ENCODE measurements around the gene IFNG. TPM values are rescaled to one million over a fixed set of nuclear protein-coding genes. Genes with fewer than 3 reads are reported as not detected.

The IFNG gene
- total RNA-seq, 1 donor from 2014 or later, result not detected

DNA sequence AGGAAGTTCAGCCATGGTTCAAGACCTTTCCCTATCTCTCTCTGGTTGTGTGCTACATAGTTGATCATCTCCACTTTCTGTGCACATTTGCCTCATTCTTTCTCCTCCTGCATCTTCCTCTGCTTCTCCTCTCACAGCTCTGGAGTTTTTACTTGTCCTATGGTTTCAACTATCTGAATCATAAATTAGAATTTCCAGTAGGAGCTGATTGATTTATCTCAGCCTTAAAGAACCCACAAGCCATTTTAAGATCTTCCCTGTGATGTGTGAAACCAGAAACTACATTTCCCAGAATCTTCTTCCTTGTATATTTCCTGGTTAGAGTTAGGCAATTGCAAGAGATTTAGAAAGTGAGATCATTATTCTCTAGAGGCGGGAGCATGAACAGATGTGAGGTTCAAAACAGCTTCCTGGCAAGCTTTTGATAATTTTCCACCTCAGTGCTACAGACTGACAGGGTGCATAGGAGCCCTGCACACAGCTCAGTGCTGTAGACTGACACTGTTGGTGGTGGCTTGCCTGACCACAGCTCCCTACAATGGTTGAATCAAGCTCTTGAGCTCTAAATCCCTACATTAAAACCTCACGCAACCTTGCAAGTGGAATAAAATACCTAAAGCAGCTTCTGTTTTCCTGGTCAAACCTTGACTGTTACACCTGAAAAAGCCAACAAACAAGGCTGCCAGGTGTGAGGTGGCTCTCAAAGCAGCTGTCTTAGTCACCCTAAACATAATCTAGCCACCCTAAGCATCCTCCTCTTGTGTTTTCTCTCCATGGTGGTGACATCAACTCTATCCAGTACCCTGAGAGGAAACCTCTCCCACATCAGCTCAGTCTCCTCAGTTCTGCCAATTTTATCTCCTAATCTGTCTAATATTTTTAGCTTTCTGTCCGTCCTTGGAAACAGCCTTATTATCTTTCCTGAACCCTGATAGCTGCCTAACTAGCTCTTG is 21.5 kb upstream of the IFNG start:
- no peaks in the 10 kb centered on the region for H3K27me3 Mint-ChIP-seq (ENCODE audit: low read depth)
- DNase-seq (ENCODE audit: low spot score in 2 of 2, unreplicated experiment in 2 of 2), result no peak
- H3K4me3 Mint-ChIP-seq, result no peak overlapping the region
- no peaks in the 10 kb centered on the region for H3K36me3 Mint-ChIP-seq
- TF ChIP-seq, protein P1, sequence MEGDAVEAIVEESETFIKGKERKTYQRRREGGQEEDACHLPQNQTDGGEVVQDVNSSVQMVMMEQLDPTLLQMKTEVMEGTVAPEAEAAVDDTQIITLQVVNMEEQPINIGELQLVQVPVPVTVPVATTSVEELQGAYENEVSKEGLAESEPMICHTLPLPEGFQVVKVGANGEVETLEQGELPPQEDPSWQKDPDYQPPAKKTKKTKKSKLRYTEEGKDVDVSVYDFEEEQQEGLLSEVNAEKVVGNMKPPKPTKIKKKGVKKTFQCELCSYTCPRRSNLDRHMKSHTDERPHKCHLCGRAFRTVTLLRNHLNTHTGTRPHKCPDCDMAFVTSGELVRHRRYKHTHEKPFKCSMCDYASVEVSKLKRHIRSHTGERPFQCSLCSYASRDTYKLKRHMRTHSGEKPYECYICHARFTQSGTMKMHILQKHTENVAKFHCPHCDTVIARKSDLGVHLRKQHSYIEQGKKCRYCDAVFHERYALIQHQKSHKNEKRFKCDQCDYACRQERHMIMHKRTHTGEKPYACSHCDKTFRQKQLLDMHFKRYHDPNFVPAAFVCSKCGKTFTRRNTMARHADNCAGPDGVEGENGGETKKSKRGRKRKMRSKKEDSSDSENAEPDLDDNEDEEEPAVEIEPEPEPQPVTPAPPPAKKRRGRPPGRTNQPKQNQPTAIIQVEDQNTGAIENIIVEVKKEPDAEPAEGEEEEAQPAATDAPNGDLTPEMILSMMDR (IDR thresholded peaks at IDR 0.05; ENCODE audit: unreplicated experiment), result no peak
- H3K4me1 Mint-ChIP-seq, result peaks cover 8% of the 10 kb centered on the region
- H3K27ac Mint-ChIP-seq, result no peak overlapping the region
- no peaks in the 10 kb centered on the region for H3K9me3 Mint-ChIP-seq

DNA sequence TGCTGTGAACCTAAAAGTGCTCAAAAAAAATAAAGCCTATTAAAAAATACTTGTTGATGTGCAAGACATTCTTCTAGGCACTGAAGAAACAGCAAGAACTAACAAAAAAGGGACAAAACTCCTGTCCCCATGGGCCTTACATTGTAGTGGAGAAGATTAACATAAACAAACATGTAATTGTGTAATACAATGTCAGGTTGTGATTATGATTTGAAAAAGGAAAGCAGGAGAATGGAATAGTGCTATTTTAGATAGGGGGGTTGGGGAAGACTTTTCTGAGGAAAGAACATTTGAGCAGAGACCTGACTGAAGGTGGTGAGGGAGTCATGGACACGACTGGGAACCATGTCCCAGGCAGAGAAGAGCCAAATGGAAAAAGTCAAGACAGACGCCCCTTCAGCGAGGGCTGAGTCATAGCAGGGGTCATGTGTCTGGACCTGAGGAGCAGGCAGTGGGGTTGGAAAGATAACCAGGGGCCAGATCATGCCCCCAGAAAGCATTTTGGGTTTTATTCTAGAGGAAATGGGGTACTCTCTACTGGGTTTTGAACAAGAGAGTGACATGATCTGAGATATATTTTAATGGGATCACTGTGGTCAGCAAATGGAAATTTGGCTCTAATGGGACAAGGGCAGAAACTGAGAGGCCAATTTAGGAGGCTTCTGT is 19.4 kb upstream of the IFNG start:
- H3K9me3 Mint-ChIP-seq, result peaks cover 14% of the 10 kb centered on the region
- no peaks in the 10 kb centered on the region for H3K36me3 Mint-ChIP-seq
- H3K4me1 Mint-ChIP-seq, result peaks cover 15% of the 10 kb centered on the region
- H3K27me3 Mint-ChIP-seq (ENCODE audit: low read depth), result no peaks in the 10 kb centered on the region
- TF ChIP-seq, protein P1 (IDR thresholded peaks at IDR 0.05; ENCODE audit: unreplicated experiment), result no peak
- no peak overlapping the region for H3K4me3 Mint-ChIP-seq
- no peak overlapping the region for H3K27ac Mint-ChIP-seq
- DNase-seq (ENCODE audit: low spot score in 2 of 2, unreplicated experiment in 2 of 2), result no peak

DNA sequence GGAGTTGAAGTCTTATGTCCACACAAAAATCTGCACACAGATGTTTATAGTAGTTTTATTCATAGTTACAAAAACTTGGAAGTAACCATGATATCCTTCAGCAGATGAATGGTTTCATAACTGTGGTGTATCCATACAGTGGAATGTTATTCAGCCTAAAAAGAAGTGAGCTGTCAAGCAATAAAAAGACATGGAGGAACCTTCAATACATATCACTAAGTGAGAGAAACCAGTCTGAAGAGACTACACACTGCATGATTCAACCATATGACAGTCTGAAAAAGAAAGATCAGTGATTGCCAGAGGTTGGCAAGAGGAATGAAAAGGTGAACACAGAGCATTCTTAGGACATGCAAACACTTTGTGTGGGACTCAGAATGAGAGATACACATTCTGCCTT is 18.6 kb upstream of the IFNG start:
- TF ChIP-seq, protein P1 (IDR thresholded peaks at IDR 0.05; ENCODE audit: unreplicated experiment), result no peak
- Mint-ChIP-seq H3K36me3 (no peaks in the 10 kb centered on the region), H3K27me3 (ENCODE audit: low read depth) (no peaks in the 10 kb centered on the region), H3K27ac (no peak overlapping the region), H3K9me3 (peaks cover 14% of the 10 kb centered on the region), H3K4me3 (no peak overlapping the region), H3K4me1 (peaks cover 15% of the 10 kb centered on the region)
- DNase-seq (ENCODE audit: low spot score in 2 of 2, unreplicated experiment in 2 of 2), result no peak

DNA sequence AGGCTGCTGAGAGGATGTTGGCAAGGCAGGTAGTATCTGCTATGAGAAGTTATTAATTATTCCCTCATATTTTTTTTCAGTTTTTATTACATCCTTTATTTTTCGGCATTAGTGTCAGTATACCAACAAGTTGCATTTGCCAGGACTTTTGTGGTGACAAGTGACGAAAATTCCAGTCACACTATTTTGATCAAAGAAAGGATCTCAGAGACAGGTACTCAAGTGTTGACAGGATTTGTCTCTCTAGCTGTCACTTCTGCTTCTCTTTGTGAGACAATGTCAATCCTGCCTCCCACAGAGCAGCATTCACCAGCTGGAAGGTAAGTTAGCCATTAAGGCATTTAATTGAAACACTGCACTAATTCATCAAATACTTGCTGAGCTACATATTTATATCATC is 18.0 kb upstream of the IFNG start:
- Mint-ChIP-seq H3K36me3 (no peaks in the 10 kb centered on the region), H3K27me3 (ENCODE audit: low read depth) (no peaks in the 10 kb centered on the region), H3K27ac (no peak overlapping the region), H3K4me1 (peaks cover 15% of the 10 kb centered on the region), H3K4me3 (no peak overlapping the region), H3K9me3 (peaks cover 14% of the 10 kb centered on the region)
- DNase-seq (ENCODE audit: low spot score in 2 of 2, unreplicated experiment in 2 of 2), result no peak
- TF ChIP-seq, protein P1 (IDR thresholded peaks at IDR 0.05; ENCODE audit: unreplicated experiment), result no peak

DNA sequence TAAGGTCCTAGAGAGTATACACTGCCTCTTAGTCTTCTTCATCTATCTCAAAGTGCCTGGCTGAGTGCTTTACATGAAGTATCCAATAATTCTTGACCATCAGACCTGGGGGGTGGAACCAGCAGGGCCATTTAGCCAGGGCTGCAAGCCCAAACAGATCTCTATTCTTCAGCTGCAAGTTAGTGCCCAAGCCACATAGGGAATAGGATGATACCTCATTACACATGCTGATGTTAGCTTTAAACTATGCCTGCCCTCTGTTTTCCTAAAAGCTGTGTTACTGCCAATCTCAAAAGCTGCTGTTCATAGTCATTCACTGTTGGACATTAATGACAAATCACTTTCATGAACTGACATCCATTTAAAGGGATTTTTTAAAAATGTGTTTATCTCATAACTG is 16.7 kb upstream of the IFNG start:
- H3K4me3 Mint-ChIP-seq, result no peak overlapping the region
- TF ChIP-seq, protein P1 (IDR thresholded peaks at IDR 0.05; ENCODE audit: unreplicated experiment), result no peak
- H3K9me3 Mint-ChIP-seq, result peaks cover 14% of the 10 kb centered on the region
- no peaks in the 10 kb centered on the region for H3K27me3 Mint-ChIP-seq (ENCODE audit: low read depth)
- no peak for DNase-seq (ENCODE audit: low spot score in 2 of 2, unreplicated experiment in 2 of 2)
- no peak overlapping the region for H3K27ac Mint-ChIP-seq
- H3K36me3 Mint-ChIP-seq, result no peaks in the 10 kb centered on the region
- peaks cover 12% of the 10 kb centered on the region for H3K4me1 Mint-ChIP-seq

Data from mesothelial cell of epicardium (in vitro differentiated cells).